ENCODE measurements around the gene SLC38A9. TPM values are rescaled to one million over a fixed set of nuclear protein-coding genes. Genes with fewer than 3 reads are reported as not detected.

Gene SLC38A9
- total and polyA plus RNA-seq, 2 donors (not counting 1 experiment from before 2014, with no cell fraction given), result 23.4 to 36.3 TPM

DNA sequence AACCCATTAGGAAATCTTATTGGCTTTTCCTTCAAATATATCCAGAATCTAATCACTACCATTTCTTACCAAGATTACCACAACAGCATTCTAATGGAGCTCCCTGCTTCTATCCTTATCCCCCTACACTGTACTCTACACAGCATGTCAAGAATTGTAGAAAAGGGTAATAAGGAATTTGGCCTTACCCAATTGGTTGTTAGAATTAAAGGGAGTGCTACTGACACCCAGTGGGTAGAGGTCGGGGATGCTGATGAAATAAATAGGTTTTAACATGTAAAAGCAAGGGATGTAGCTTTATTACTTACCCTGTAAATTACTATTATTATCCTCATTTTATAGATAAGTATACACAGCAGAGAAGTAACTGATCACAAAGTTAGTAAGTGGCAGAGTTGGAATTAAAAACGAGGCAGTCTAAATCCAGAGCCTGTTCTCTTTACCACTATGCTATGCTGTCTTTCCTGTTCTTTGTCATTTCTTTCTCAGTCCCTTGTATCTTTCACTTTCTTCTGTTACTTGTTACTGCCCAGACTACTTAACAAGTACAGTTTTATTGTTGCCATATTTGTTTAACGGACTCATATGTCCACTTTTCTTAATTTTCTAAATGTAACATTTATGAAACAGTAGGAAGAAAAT, 10.5 kb downstream of the SLC38A9 start:
- no peaks in the 10 kb centered on the region for H3K27me3 ChIP-seq (replicated peaks in 1 of 4; ENCODE audit: control extremely low read depth in 1 of 4, control insufficient read depth in 3 of 4, insufficient read depth in 4 of 4, low read length in 3 of 4)
- ChIA-PET POLR2A (no interaction called here), CTCF (interaction anchor here (0.5 to 1.2 kb wide), 2 partner anchors 10 to 22 kb away, joined by 5 read pairs; no protein-coding TSS in a partner anchor)
- WGBS (ENCODE audit: insufficient coverage), result 100% methylated on average over 1 of the region's 3 CpGs
- peaks cover 16% of the 10 kb centered on the region for H3K4me1 Mint-ChIP-seq
- TF ChIP-seq, protein P1, sequence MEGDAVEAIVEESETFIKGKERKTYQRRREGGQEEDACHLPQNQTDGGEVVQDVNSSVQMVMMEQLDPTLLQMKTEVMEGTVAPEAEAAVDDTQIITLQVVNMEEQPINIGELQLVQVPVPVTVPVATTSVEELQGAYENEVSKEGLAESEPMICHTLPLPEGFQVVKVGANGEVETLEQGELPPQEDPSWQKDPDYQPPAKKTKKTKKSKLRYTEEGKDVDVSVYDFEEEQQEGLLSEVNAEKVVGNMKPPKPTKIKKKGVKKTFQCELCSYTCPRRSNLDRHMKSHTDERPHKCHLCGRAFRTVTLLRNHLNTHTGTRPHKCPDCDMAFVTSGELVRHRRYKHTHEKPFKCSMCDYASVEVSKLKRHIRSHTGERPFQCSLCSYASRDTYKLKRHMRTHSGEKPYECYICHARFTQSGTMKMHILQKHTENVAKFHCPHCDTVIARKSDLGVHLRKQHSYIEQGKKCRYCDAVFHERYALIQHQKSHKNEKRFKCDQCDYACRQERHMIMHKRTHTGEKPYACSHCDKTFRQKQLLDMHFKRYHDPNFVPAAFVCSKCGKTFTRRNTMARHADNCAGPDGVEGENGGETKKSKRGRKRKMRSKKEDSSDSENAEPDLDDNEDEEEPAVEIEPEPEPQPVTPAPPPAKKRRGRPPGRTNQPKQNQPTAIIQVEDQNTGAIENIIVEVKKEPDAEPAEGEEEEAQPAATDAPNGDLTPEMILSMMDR (IDR thresholded peaks at IDR 0.05), result no peak
- TF ChIP-seq EZH2 (IDR thresholded peaks at IDR 0.05; ENCODE audit: borderline replicate concordance, insufficient read depth, low read depth, low read length, poor library complexity, severe bottlenecking), result no peak
- H3K27ac ChIP-seq (ENCODE audit: low read length in 2 of 2), result no peak overlapping the region
- no peaks in the 10 kb centered on the region for H3K9me3 ChIP-seq (ENCODE audit: control extremely low read depth in 1 of 3, control insufficient read depth in 2 of 3, insufficient read depth in 1 of 3, low read length in 2 of 3)
- H3K4me1 ChIP-seq (ENCODE audit: control insufficient read depth in 2 of 2, insufficient read depth in 2 of 2, low read length in 2 of 2), result peaks cover 6 to 8% of the 10 kb centered on the region in 2 donors
- no peak overlapping the region for H3K27ac Mint-ChIP-seq
- no peaks in the 10 kb centered on the region for H3K9me3 Mint-ChIP-seq (ENCODE audit: insufficient read depth)
- no peak overlapping the region for H3K4me2 ChIP-seq (replicated peaks; ENCODE audit: low read depth, low read length, poor library complexity, severe bottlenecking)
- H3K79me2 ChIP-seq (ENCODE audit: control insufficient read depth, insufficient read depth, low read length), result peaks cover 16% of the 10 kb centered on the region
- H3K4me3 Mint-ChIP-seq, result no peak overlapping the region
- no peaks in the 10 kb centered on the region for H3K27me3 Mint-ChIP-seq
- intact Hi-C loops (cut with micrococcal nuclease), result no loop called here
- no peak overlapping the region for H3K9ac ChIP-seq (ENCODE audit: low read length)
- no peak overlapping the region for H3K4me3 ChIP-seq (ENCODE audit: control extremely low read depth in 1 of 5, extremely low read depth in 1 of 5, insufficient read depth in 1 of 5, low read depth in 2 of 5, low read length in 4 of 5)
- no peak for DNase-seq
- ATAC-seq (ENCODE audit: low read depth), result no peak
- no peaks in the 10 kb centered on the region for H4K20me1 ChIP-seq (ENCODE audit: control insufficient read depth, insufficient read depth, low read length, poor library complexity, severe bottlenecking)
- H2AFZ ChIP-seq (ENCODE audit: insufficient read depth, low read depth, low read length, poor library complexity, severe bottlenecking), result no peak overlapping the region
- peaks cover 0 to 1% of the 10 kb centered on the region in 2 experiments for H3K36me3 ChIP-seq (replicated peaks in 1 of 2; ENCODE audit: control extremely low read depth in 1 of 2, control insufficient read depth in 1 of 2, extremely low read depth in 1 of 2, insufficient read depth in 2 of 2, low read length in 1 of 2)

DNA sequence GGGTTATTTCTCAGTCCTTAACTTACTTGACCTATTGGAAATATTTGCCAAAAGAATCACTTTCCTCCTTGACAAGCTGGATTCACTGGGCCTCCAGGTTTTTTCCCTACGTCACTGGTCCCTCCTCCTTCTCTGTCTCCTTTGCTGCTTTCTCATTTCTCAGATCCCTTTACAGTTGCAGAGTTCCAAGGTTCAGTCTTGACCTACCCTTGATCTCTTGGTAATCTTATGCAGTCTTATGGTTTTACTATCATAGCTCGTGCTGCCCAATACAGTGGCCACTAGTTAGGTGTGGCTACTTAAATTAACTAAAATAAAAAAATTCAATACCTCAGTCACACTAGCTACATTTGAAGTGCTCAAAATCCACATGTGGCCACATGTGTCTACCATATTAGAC, 11.4 kb downstream of the SLC38A9 start:
- peaks cover 6 to 8% of the 10 kb centered on the region in 2 donors for H3K4me1 ChIP-seq (ENCODE audit: control insufficient read depth in 2 of 2, insufficient read depth in 2 of 2, low read length in 2 of 2)
- no peaks in the 10 kb centered on the region for H3K27me3 ChIP-seq (replicated peaks in 1 of 4; ENCODE audit: control extremely low read depth in 1 of 4, control insufficient read depth in 3 of 4, insufficient read depth in 4 of 4, low read length in 3 of 4)
- 100% methylated on average over 1 of the region's 2 CpGs for WGBS (ENCODE audit: insufficient coverage)
- no peak overlapping the region for H3K4me3 Mint-ChIP-seq
- H3K27ac Mint-ChIP-seq, result no peak overlapping the region
- peaks cover 0 to 1% of the 10 kb centered on the region in 2 experiments for H3K36me3 ChIP-seq (replicated peaks in 1 of 2; ENCODE audit: control extremely low read depth in 1 of 2, control insufficient read depth in 1 of 2, extremely low read depth in 1 of 2, insufficient read depth in 2 of 2, low read length in 1 of 2)
- POLR2A ChIA-PET, result no interaction called here
- H2AFZ ChIP-seq (ENCODE audit: insufficient read depth, low read depth, low read length, poor library complexity, severe bottlenecking), result no peak overlapping the region
- DNase-seq, result no peak
- H3K4me3 ChIP-seq (ENCODE audit: control extremely low read depth in 1 of 5, extremely low read depth in 1 of 5, insufficient read depth in 1 of 5, low read depth in 2 of 5, low read length in 4 of 5), result no peak overlapping the region
- no peak for ATAC-seq (ENCODE audit: low read depth)
- H3K27ac ChIP-seq (ENCODE audit: low read length in 2 of 2), result no peak overlapping the region
- intact Hi-C loops (cut with micrococcal nuclease), result no loop called here
- H3K9ac ChIP-seq (ENCODE audit: low read length), result no peak overlapping the region
- no peaks in the 10 kb centered on the region for H3K27me3 Mint-ChIP-seq
- H3K4me2 ChIP-seq (replicated peaks; ENCODE audit: low read depth, low read length, poor library complexity, severe bottlenecking), result no peak overlapping the region
- CTCF ChIA-PET, result interaction anchor here (1.2 to 1.5 kb wide), 2 partner anchors 9 kb away, joined by 5 read pairs; no protein-coding TSS in a partner anchor
- TF ChIP-seq, protein P1 (IDR thresholded peaks at IDR 0.05), result no peak
- no peak for TF ChIP-seq EZH2 (IDR thresholded peaks at IDR 0.05; ENCODE audit: borderline replicate concordance, insufficient read depth, low read depth, low read length, poor library complexity, severe bottlenecking)
- no peaks in the 10 kb centered on the region for H3K9me3 ChIP-seq (ENCODE audit: control extremely low read depth in 1 of 3, control insufficient read depth in 2 of 3, insufficient read depth in 1 of 3, low read length in 2 of 3)
- peaks cover 13% of the 10 kb centered on the region for H3K79me2 ChIP-seq (ENCODE audit: control insufficient read depth, insufficient read depth, low read length)
- H3K4me1 Mint-ChIP-seq, result peaks cover 16% of the 10 kb centered on the region
- H4K20me1 ChIP-seq (ENCODE audit: control insufficient read depth, insufficient read depth, low read length, poor library complexity, severe bottlenecking), result no peaks in the 10 kb centered on the region
- H3K9me3 Mint-ChIP-seq (ENCODE audit: insufficient read depth), result no peaks in the 10 kb centered on the region

Data from B cell (primary cell).